Measurements from ENCODE around the gene PRKX. TPM values are rescaled to one million over a fixed set of nuclear protein-coding genes. Genes with fewer than 3 reads are reported as not detected.

The PRKX gene
- total RNA-seq, 3 donors from 2014 or later (not counting 1 experiment from before 2014, with no cell fraction given): 44.9 to 131 (median 97.6) TPM

GRCh38 chrX:3678328-3678727 lies 35.1 kb downstream of the PRKX start:
- TF ChIP-seq CTCF (IDR thresholded peaks at IDR 0.05): no peak
- DNase-seq: no peak
- H3K27me3 Mint-ChIP-seq (ENCODE audit: low read depth in 2 of 2): no peaks in the 10 kb centered on the region
- no peaks in the 10 kb centered on the region for H3K9me3 Mint-ChIP-seq
- 83% methylated on average over 5 of the region's 6 CpGs for WGBS (ENCODE audit: insufficient coverage)
- Histone ChIP-seq H3K4me1 (ENCODE audit: control insufficient read depth, insufficient read depth, low read length) (no peaks in the 10 kb centered on the region), H3K4me3 (ENCODE audit: low read length) (no peak overlapping the region), H3K36me3 (ENCODE audit: control insufficient read depth, insufficient read depth, low read length) (peaks cover 1% of the 10 kb centered on the region), H3K27me3 (ENCODE audit: control insufficient read depth, insufficient read depth, low read length) (no peaks in the 10 kb centered on the region), H3K9me3 (ENCODE audit: control insufficient read depth, insufficient read depth, low read length) (no peaks in the 10 kb centered on the region), H3K27ac (ENCODE audit: low read length) (no peak overlapping the region)
- H3K4me3 Mint-ChIP-seq: no peak overlapping the region
- H3K27ac Mint-ChIP-seq: peak overlapping the region; percentile 39 to 48
- intact Hi-C loops (cut with micrococcal nuclease): no loop called here
- H3K36me3 Mint-ChIP-seq: peaks cover 3% of the 10 kb centered on the region
- ATAC-seq: peak in 2 of 3 donors; percentile 17 to 50
- peaks cover 39 to 69% of the 10 kb centered on the region in 2 donors for H3K4me1 Mint-ChIP-seq

GRCh38 chrX:3674881-3675280 lies 38.6 kb downstream of the PRKX start:
- DNase-seq (no peak), ATAC-seq (no peak)
- Histone ChIP-seq H3K4me1 (ENCODE audit: control insufficient read depth, insufficient read depth, low read length) (no peaks in the 10 kb centered on the region), H3K9me3 (ENCODE audit: control insufficient read depth, insufficient read depth, low read length) (no peaks in the 10 kb centered on the region), H3K27me3 (ENCODE audit: control insufficient read depth, insufficient read depth, low read length) (no peaks in the 10 kb centered on the region), H3K36me3 (ENCODE audit: control insufficient read depth, insufficient read depth, low read length) (peaks cover 15% of the 10 kb centered on the region), H3K4me3 (ENCODE audit: low read length) (no peak overlapping the region), H3K27ac (ENCODE audit: low read length) (no peak overlapping the region)
- Mint-ChIP-seq H3K36me3 (peaks cover 7% of the 10 kb centered on the region), H3K4me1 (peaks cover 43 to 54% of the 10 kb centered on the region in 2 donors), H3K27me3 (ENCODE audit: low read depth in 2 of 2) (no peaks in the 10 kb centered on the region), H3K27ac (peak overlapping the region; percentile 56 to 68), H3K9me3 (no peaks in the 10 kb centered on the region), H3K4me3 (no peak overlapping the region)
- intact Hi-C loops (cut with micrococcal nuclease): no loop called here
- 95% methylated on average over 2 of the region's 8 CpGs for WGBS (ENCODE audit: insufficient coverage)
- no peak for TF ChIP-seq CTCF (IDR thresholded peaks at IDR 0.05)

- ATAC-seq: no peak
- no peaks in the 10 kb centered on the region for H3K27me3 Mint-ChIP-seq (ENCODE audit: low read depth in 2 of 2)
- H3K27me3 ChIP-seq (ENCODE audit: control insufficient read depth, insufficient read depth, low read length): no peaks in the 10 kb centered on the region
- no peak overlapping the region for H3K4me3 ChIP-seq (ENCODE audit: low read length)
- TF ChIP-seq CTCF (IDR thresholded peaks at IDR 0.05): no peak
- no peaks in the 10 kb centered on the region for H3K9me3 ChIP-seq (ENCODE audit: control insufficient read depth, insufficient read depth, low read length)
- DNase-seq: no peak
- peaks cover 6 to 14% of the 10 kb centered on the region in 2 donors for H3K4me1 Mint-ChIP-seq
- no peaks in the 10 kb centered on the region for H3K9me3 Mint-ChIP-seq
- H3K36me3 Mint-ChIP-seq: peaks cover 7% of the 10 kb centered on the region
- no peak overlapping the region for H3K4me3 Mint-ChIP-seq
- no peak overlapping the region for H3K27ac Mint-ChIP-seq
- H3K27ac ChIP-seq (ENCODE audit: low read length): no peak overlapping the region
- H3K4me1 ChIP-seq (ENCODE audit: control insufficient read depth, insufficient read depth, low read length): no peaks in the 10 kb centered on the region
- intact Hi-C loops (cut with micrococcal nuclease): no loop called here
- WGBS (ENCODE audit: insufficient coverage): 98% methylated on average over 10 of the region's 13 CpGs
- H3K36me3 ChIP-seq (ENCODE audit: control insufficient read depth, insufficient read depth, low read length): peaks cover 23% of the 10 kb centered on the region
Measured at GRCh38 chrX:3669841-3670475, 43.5 kb downstream of the PRKX start.

GRCh38 chrX:3666975-3667374 lies 46.5 kb downstream of the PRKX start:
- peaks cover 10 to 15% of the 10 kb centered on the region in 2 donors for H3K4me1 Mint-ChIP-seq
- intact Hi-C loops (cut with micrococcal nuclease): no loop called here
- Histone ChIP-seq H3K4me1 (ENCODE audit: control insufficient read depth, insufficient read depth, low read length) (no peaks in the 10 kb centered on the region), H3K27ac (ENCODE audit: low read length) (no peak overlapping the region), H3K36me3 (ENCODE audit: control insufficient read depth, insufficient read depth, low read length) (peaks cover 12% of the 10 kb centered on the region), H3K27me3 (ENCODE audit: control insufficient read depth, insufficient read depth, low read length) (no peaks in the 10 kb centered on the region), H3K4me3 (ENCODE audit: low read length) (no peak overlapping the region), H3K9me3 (ENCODE audit: control insufficient read depth, insufficient read depth, low read length) (no peaks in the 10 kb centered on the region)
- DNase-seq: no peak
- TF ChIP-seq CTCF (IDR thresholded peaks at IDR 0.05): no peak
- no peaks in the 10 kb centered on the region for H3K9me3 Mint-ChIP-seq
- H3K36me3 Mint-ChIP-seq: no peaks in the 10 kb centered on the region
- H3K27ac Mint-ChIP-seq: peak overlapping the region in 1 of 2 donors; percentile 51
- H3K4me3 Mint-ChIP-seq: no peak overlapping the region
- no peak for ATAC-seq
- WGBS (ENCODE audit: insufficient coverage): 93% methylated on average over 6 of the region's 9 CpGs
- no peaks in the 10 kb centered on the region for H3K27me3 Mint-ChIP-seq (ENCODE audit: low read depth in 2 of 2)
